ENCODE results near the gene FBXW8. TPM values are rescaled to one million over a fixed set of nuclear protein-coding genes. Genes with fewer than 3 reads are reported as not detected.

FBXW8 gene
- total RNA-seq, 1 experiment from 2014 or later: 20.6 TPM

GRCh38 chr12:117034249-117034648, 123.5 kb downstream of the FBXW8 start:
- no peak overlapping the region for H3K4me2 ChIP-seq
- no peaks in the 10 kb centered on the region for H3F3A ChIP-seq (ENCODE audit: insufficient read depth, low read depth)
- no peaks in the 10 kb centered on the region for H3K9me3 ChIP-seq (ENCODE audit: insufficient read depth, low read depth)
- ChIA-PET CTCF (no interaction called here), POLR2A (ENCODE audit: unreplicated experiment) (no interaction called here)
- no peaks in the 10 kb centered on the region for H3K9me2 ChIP-seq (ENCODE audit: insufficient read depth)
- no peaks in the 10 kb centered on the region for H4K20me1 ChIP-seq (ENCODE audit: insufficient read depth)
- DNase-seq: no peak
- TF ChIP-seq EZH2 (IDR thresholded peaks at IDR 0.05; ENCODE audit: low read depth) (no peak), CTCF (conservative IDR thresholded peaks at IDR 0.05) (no peak)
- no peaks in the 10 kb centered on the region for H3K36me3 ChIP-seq (ENCODE audit: low read depth)
- no peaks in the 10 kb centered on the region for H3K27me3 ChIP-seq (ENCODE audit: insufficient read depth, low read depth)
- intact Hi-C loops (cut with micrococcal nuclease; ENCODE audit: unreplicated experiment): no loop called here
- no peak overlapping the region for H3K27ac ChIP-seq
- H3K4me1 ChIP-seq (replicated peaks; ENCODE audit: insufficient read depth): no peaks in the 10 kb centered on the region
- no peak overlapping the region for H3K4me3 ChIP-seq
- H3K79me2 ChIP-seq (ENCODE audit: low read depth): no peaks in the 10 kb centered on the region
- BruUV-seq (replicated peaks): no TSS peak
- H2AFZ ChIP-seq: no peak overlapping the region

- POLR2A ChIA-PET (ENCODE audit: unreplicated experiment): no interaction called here
- Histone ChIP-seq H3K4me1 (replicated peaks; ENCODE audit: insufficient read depth) (no peaks in the 10 kb centered on the region), H3K4me3 (no peak overlapping the region), H4K20me1 (ENCODE audit: insufficient read depth) (no peaks in the 10 kb centered on the region), H3K36me3 (ENCODE audit: low read depth) (no peaks in the 10 kb centered on the region), H3K79me2 (ENCODE audit: low read depth) (no peaks in the 10 kb centered on the region), H3K27me3 (ENCODE audit: insufficient read depth, low read depth) (no peaks in the 10 kb centered on the region), H3K9me2 (ENCODE audit: insufficient read depth) (no peaks in the 10 kb centered on the region), H2AFZ (no peak overlapping the region), H3K27ac (no peak overlapping the region), H3F3A (ENCODE audit: insufficient read depth, low read depth) (no peaks in the 10 kb centered on the region), H3K4me2 (no peak overlapping the region), H3K9me3 (ENCODE audit: insufficient read depth, low read depth) (no peaks in the 10 kb centered on the region)
- TF ChIP-seq EZH2 (IDR thresholded peaks at IDR 0.05; ENCODE audit: low read depth): no peak
- TF ChIP-seq CTCF (conservative IDR thresholded peaks at IDR 0.05): no peak
- no peak for DNase-seq
- BruUV-seq (replicated peaks): no TSS peak
- intact Hi-C loops (cut with micrococcal nuclease; ENCODE audit: unreplicated experiment): no loop called here
- CTCF ChIA-PET: no interaction called here
Observed at GRCh38 chr12:117034701-117035151, 124.0 kb downstream of the FBXW8 start.

- H3K4me3 ChIP-seq: no peak overlapping the region
- H3K79me2 ChIP-seq (ENCODE audit: low read depth): no peaks in the 10 kb centered on the region
- H3F3A ChIP-seq (ENCODE audit: insufficient read depth, low read depth): no peaks in the 10 kb centered on the region
- H3K27ac ChIP-seq: no peak overlapping the region
- no peaks in the 10 kb centered on the region for H3K4me1 ChIP-seq (replicated peaks; ENCODE audit: insufficient read depth)
- ChIA-PET CTCF (interaction anchor here (0.6 kb wide), 2 partner anchors 12 to 799 kb away, joined by 5 to 10 read pairs; no protein-coding TSS in a partner anchor), POLR2A (ENCODE audit: unreplicated experiment) (no interaction called here)
- H3K9me3 ChIP-seq (ENCODE audit: insufficient read depth, low read depth): no peaks in the 10 kb centered on the region
- H3K36me3 ChIP-seq (ENCODE audit: low read depth): no peaks in the 10 kb centered on the region
- no peak for TF ChIP-seq EZH2 (IDR thresholded peaks at IDR 0.05; ENCODE audit: low read depth)
- TF ChIP-seq CTCF (conservative IDR thresholded peaks at IDR 0.05): no peak
- H3K27me3 ChIP-seq (ENCODE audit: insufficient read depth, low read depth): no peaks in the 10 kb centered on the region
- H4K20me1 ChIP-seq (ENCODE audit: insufficient read depth): no peaks in the 10 kb centered on the region
- intact Hi-C loops (cut with micrococcal nuclease; ENCODE audit: unreplicated experiment): no loop called here
- no peaks in the 10 kb centered on the region for H3K9me2 ChIP-seq (ENCODE audit: insufficient read depth)
- no peak for DNase-seq
- H3K4me2 ChIP-seq: no peak overlapping the region
- no TSS peak for BruUV-seq (replicated peaks)
- no peak overlapping the region for H2AFZ ChIP-seq
Observed at GRCh38 chr12:117035287-117035686, 124.5 kb downstream of the FBXW8 start.

All from PC-9 (cell line).